ENCODE results near the gene CHFR.
"Not testable (repeated sequence)": the region's sequence is repeated elsewhere in the genome, so short reads cannot be mapped to it uniquely, and the experiment has no call there.

Gene CHFR

GRCh38 chr12:132803888-132804287 is 83.5 kb downstream of the CHFR start:
- no peak for TF ChIP-seq CTCF (IDR thresholded peaks at IDR 0.05; ENCODE audit: extremely low read depth, insufficient read depth, missing control alignments)
- no peak for DNase-seq (ENCODE audit: low spot score)
- in situ Hi-C loops (cut with MboI; ENCODE audit: low pct_unique_long_range_greater_than_20kb, low sequenced_read_pairs, unreplicated experiment): no loop called here

GRCh38 chr12:132803125-132803524 is 84.3 kb downstream of the CHFR start:
- DNase-seq (ENCODE audit: low spot score): no peak
- in situ Hi-C loops (cut with MboI; ENCODE audit: low pct_unique_long_range_greater_than_20kb, low sequenced_read_pairs, unreplicated experiment): no loop called here
- TF ChIP-seq CTCF (IDR thresholded peaks at IDR 0.05; ENCODE audit: extremely low read depth, insufficient read depth, missing control alignments): no peak

- DNase-seq (ENCODE audit: low spot score): no peak
- in situ Hi-C loops (cut with MboI; ENCODE audit: low pct_unique_long_range_greater_than_20kb, low sequenced_read_pairs, unreplicated experiment): no loop called here
Observed at GRCh38 chr12:132801741-132802140, 85.7 kb downstream of the CHFR start.

GRCh38 chr12:132798836-132799235 is 88.6 kb downstream of the CHFR start:
- no peak for TF ChIP-seq CTCF (IDR thresholded peaks at IDR 0.05; ENCODE audit: extremely low read depth, insufficient read depth, missing control alignments)
- DNase-seq (ENCODE audit: low spot score): no peak
- in situ Hi-C loops (cut with MboI; ENCODE audit: low pct_unique_long_range_greater_than_20kb, low sequenced_read_pairs, unreplicated experiment): no loop called here

More at GRCh38 chr12:132801741-132802140, 85.7 kb downstream of the CHFR start:
- TF ChIP-seq CTCF (IDR thresholded peaks at IDR 0.05; ENCODE audit: extremely low read depth, insufficient read depth, missing control alignments): no peak

- no peak for TF ChIP-seq CTCF (IDR thresholded peaks at IDR 0.05; ENCODE audit: extremely low read depth, insufficient read depth, missing control alignments)
- DNase-seq (ENCODE audit: low spot score): no peak
- in situ Hi-C loops (cut with MboI; ENCODE audit: low pct_unique_long_range_greater_than_20kb, low sequenced_read_pairs, unreplicated experiment): no loop called here
Observed at GRCh38 chr12:132797820-132798570, 89.4 kb downstream of the CHFR start.

- DNase-seq (ENCODE audit: low spot score): no peak
- in situ Hi-C loops (cut with MboI; ENCODE audit: low pct_unique_long_range_greater_than_20kb, low sequenced_read_pairs, unreplicated experiment): no loop called here
- no peak for TF ChIP-seq CTCF (IDR thresholded peaks at IDR 0.05; ENCODE audit: extremely low read depth, insufficient read depth, missing control alignments)
Observed at GRCh38 chr12:132795847-132796246, 91.6 kb downstream of the CHFR start.

GRCh38 chr12:132791940-132792339 is 95.5 kb downstream of the CHFR start:
- in situ Hi-C loops (cut with MboI; ENCODE audit: low pct_unique_long_range_greater_than_20kb, low sequenced_read_pairs, unreplicated experiment); DNase-seq (ENCODE audit: low spot score): not testable (repeated sequence)

Data from GM13977 (cell line).